HAP-1 (cell line): Measurements from ENCODE around the gene PPP3R2.
"Not testable (repeated sequence)": the region's sequence is repeated elsewhere in the genome, so short reads cannot be mapped to it uniquely, and the experiment has no call there.

Source experiments
- DNase-seq, 2 experiments: peaks; one replicate each; pipeline ENCODE4 v3.0.0-alpha.2; 2016 to 2020; ENCODE audit warnings: low spot score in 2 of 2
- H3K27me3 ChIP-seq: fragments of 250-450 bp; sonication (Bioruptor Pico); 2 replicates; pipeline ENCODE4 v1.5.1; 2020; ENCODE audit warnings: low read depth, mild to moderate bottlenecking, moderate library complexity
- H3K36me3 ChIP-seq: fragments of 250-450 bp; sonication (Bioruptor Pico); replicated peaks from 2 replicates; pipeline ENCODE4 v1.5.1; 2020; ENCODE audit warnings: mild to moderate bottlenecking
- H3K4me1 ChIP-seq: fragments of 250-450 bp; sonication (Bioruptor Pico); 2 replicates; pipeline ENCODE4 v1.5.1; 2020; ENCODE audit warnings: mild to moderate bottlenecking
- H3K4me3 ChIP-seq: fragments of 250-450 bp; sonication (Bioruptor Pico); 2 replicates; pipeline ENCODE4 v1.5.1; 2020; ENCODE audit warnings: mild to moderate bottlenecking, moderate library complexity
- H3K9me3 ChIP-seq: fragments of 250-450 bp; sonication (Bioruptor Pico); 2 replicates; pipeline ENCODE4 v1.5.1; 2020; ENCODE audit warnings: mild to moderate bottlenecking, moderate library complexity
- in situ Hi-C: fragments of 300-500 bp; cut with MboI; formaldehyde crosslinking; loops from 3 replicates; pipeline ENCODE4 v1.14.3; 2020; ENCODE audit warnings: low sequenced_read_pairs, inconsistent platforms, mixed read lengths

The PPP3R2 gene

DNA sequence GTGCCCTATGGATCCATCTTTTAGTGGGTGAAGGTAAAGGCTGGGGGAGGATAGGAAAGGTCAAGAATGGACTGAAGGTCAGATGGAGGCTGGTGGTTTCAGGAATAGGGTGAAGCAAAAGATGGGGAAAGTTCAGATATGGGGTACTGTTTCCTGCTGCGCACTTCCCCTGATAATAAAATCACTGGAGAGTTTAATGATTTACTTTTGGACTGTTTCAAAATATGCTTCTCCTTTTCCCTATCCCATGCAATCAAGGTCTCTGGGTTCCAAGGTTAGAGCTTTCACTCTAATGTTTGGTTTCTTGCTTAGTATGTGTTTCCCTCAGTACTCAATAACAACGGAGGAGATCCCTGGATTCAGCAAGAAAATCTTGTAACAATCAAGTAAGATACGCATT lies 10.8 kb upstream of the PPP3R2 start:
- Histone ChIP-seq H3K27me3 (peaks cover 9% of the 10 kb centered on the region; the same call in 1 of the 2 replicates), H3K9me3 (no peaks in the 10 kb centered on the region), H3K4me1 (no peaks in the 10 kb centered on the region), H3K36me3 (no peaks in the 10 kb centered on the region), H3K4me3 (no peak overlapping the region)
- in situ Hi-C loops: no loop called here
- no peak for DNase-seq

DNA sequence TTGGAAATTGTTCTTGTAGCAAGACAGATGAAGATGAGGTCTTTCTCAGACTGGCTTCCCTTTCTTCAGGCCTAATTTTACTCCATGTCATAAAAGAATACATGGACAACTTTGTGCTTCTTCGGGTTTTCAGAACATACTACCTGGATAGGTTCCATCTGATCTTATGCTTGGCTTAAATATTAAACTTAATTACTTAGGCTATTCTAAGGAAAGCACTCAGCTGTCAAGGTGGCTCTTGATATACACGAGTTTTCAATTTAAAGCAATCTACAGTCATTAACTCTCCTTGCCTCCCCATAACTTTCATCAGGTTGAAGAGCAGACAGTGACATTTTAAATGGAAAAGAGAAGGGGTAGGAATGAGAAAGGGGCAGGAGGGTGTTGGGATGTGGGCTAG lies 9.5 kb upstream of the PPP3R2 start:
- DNase-seq: no peak
- H3K36me3 ChIP-seq: no peaks in the 10 kb centered on the region
- no peaks in the 10 kb centered on the region for H3K4me1 ChIP-seq
- peaks cover 11% of the 10 kb centered on the region; the same call in 1 of the 2 replicates for H3K27me3 ChIP-seq
- no peak overlapping the region for H3K4me3 ChIP-seq
- in situ Hi-C loops: no loop called here
- H3K9me3 ChIP-seq: no peaks in the 10 kb centered on the region

DNA sequence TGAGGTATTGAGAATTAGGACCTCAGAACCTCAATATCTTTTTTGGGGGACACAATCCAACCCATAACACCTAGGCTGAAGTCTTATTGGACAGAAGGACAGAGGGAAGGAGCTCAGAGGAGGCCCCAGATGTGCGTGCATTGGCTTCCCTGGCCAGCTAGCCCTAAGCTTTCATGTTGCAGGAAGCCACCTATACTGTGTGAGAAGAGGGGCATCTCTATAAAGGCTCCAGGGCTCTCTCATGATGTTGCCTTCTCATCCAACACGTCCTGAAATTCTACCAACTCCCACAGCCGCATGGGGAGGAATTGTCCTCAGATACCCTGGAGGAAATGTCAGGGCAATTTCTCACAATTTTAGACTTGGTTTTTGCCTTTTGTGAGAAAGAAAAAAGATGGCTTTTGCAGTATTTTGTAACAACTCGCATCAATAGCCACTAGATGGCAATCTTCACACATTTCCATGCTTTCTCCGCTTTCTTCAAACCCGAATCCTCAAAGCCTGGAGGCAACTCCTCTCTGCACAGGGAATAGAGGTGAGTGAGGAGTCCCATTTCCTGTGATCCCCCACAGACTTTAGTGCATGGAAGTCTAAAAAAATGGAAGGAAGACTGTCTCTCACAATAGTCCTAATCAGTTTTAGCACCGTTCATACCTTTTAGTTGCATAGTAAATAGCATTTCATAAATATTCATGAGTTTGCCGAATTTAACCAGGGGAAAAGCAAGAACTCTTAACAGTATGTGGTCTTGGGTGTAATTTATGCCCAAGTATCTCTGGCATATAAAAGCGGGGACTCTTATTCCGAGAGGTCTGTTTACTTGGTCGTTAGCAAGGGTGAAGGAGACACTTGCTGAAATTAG lies 7.4 kb upstream of the PPP3R2 start:
- H3K4me1 ChIP-seq: no peaks in the 10 kb centered on the region
- H3K27me3 ChIP-seq: peaks cover 11% of the 10 kb centered on the region; the same call in 1 of the 2 replicates
- DNase-seq: peak; percentile 46 to 52
- H3K4me3 ChIP-seq: no peak overlapping the region
- in situ Hi-C loops: no loop called here
- H3K9me3 ChIP-seq: no peaks in the 10 kb centered on the region
- no peaks in the 10 kb centered on the region for H3K36me3 ChIP-seq

DNA sequence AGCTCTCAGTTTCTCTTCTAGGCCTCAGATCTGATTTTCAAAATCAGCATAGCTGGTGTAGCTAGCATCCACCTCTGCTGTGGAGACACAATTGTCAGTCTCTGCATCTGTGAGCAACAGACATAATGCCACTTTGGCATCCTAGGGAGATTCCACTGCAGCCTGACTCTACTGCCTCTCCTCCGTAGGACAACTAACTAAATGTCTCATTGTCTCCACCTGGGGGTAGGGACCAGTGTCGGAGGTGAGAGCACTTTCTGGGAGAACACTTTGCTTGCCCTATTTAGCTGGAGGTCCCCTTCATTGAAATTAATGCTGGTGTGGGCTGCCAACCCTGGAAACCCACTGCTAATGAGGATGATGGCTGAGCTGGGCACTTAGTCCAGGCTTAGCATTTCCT lies 1.4 kb downstream of the PPP3R2 start:
- no peaks in the 10 kb centered on the region for H3K9me3 ChIP-seq
- H3K4me3 ChIP-seq: no peak overlapping the region
- H3K36me3 ChIP-seq: no peaks in the 10 kb centered on the region
- peaks cover 4% of the 10 kb centered on the region; the same call in 1 of the 2 replicates for H3K4me1 ChIP-seq
- DNase-seq: no peak
- no peaks in the 10 kb centered on the region for H3K27me3 ChIP-seq
- in situ Hi-C loops: no loop called here

DNA sequence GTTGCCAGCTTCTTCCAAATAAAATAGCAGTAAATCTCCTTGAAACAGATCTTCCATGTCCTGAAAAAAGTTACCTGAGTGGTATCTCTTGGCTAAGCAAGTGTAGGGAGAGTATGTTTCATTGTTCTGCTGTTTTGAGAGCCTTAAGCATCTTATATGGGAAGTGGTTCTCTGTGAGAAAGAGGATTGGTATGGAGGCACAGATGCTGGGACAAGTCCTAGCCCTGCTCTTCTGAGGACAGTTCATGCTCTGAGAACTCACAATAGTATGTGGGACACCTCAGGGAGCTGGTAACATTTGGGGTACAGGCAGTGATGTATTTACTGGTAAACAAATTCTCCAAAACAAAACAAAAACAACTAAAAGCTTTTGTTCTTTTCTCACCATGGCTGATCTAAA lies 2.0 kb downstream of the PPP3R2 start:
- H3K36me3 ChIP-seq: no peaks in the 10 kb centered on the region
- H3K9me3 ChIP-seq: no peaks in the 10 kb centered on the region
- H3K4me1 ChIP-seq: peaks cover 4% of the 10 kb centered on the region; the same call in 1 of the 2 replicates
- no peaks in the 10 kb centered on the region for H3K27me3 ChIP-seq
- DNase-seq: no peak
- H3K4me3 ChIP-seq: no peak overlapping the region
- in situ Hi-C loops: no loop called here

DNA sequence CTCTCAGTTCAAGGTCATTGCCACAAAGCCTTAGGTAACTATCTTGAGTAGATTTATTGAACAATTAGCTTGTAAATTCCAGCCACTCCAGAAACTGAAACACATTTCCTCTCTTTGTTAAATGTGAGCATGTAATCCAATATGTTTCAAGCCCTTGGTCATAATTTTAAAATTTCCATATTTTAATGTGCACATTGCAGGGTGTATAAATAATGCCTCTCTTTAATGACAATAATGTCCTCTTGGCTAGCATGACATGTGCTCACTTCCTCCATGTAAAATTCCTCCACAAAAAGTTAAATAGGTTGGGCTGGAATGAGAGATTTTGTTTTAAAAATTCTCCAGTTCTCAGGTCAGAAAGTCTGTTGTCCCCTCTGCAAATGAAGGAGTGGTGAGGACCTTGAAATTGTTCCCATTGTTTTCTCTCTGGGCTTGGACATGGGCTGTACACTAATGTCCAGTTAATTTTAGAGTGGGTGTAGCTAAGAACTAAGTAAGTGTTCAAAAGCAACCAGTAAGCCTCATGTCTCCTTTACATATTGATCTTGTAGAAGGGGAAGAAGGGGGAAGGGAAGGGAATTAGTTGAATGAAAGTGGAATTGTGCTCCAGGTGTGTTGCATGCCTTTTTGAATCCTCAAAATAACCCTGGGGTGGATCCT lies 2.9 kb downstream of the PPP3R2 start:
- Histone ChIP-seq H3K36me3 (no peaks in the 10 kb centered on the region), H3K9me3 (no peaks in the 10 kb centered on the region), H3K4me1 (peaks cover 4% of the 10 kb centered on the region; the same call in 1 of the 2 replicates), H3K4me3 (no peak overlapping the region), H3K27me3 (no peaks in the 10 kb centered on the region)
- in situ Hi-C loops: no loop called here
- DNase-seq: no peak

DNA sequence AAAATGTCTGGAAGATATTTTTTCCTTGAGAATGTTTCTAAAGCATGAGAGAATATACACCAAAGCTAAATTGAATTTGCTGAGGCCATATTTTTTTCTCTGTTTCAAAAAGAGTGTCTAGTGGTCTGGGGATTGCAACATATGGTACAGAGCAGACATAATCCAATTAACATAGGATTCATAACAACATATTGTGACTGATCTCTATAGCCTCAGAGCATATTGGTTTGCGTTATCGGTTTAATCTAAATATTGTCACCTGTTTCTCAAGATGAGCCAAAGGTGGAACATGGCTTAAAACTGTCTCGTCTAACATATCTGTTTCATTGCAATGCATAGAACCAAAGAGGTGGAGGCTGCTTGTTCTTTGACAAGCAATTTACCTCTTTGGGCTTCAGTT lies 3.9 kb downstream of the PPP3R2 start:
- no peaks in the 10 kb centered on the region for H3K27me3 ChIP-seq
- H3K4me1 ChIP-seq: peaks cover 4% of the 10 kb centered on the region; the same call in 1 of the 2 replicates
- H3K36me3 ChIP-seq: no peaks in the 10 kb centered on the region
- H3K4me3 ChIP-seq: no peak overlapping the region
- no peaks in the 10 kb centered on the region for H3K9me3 ChIP-seq
- in situ Hi-C loops: no loop called here
- no peak for DNase-seq

DNA sequence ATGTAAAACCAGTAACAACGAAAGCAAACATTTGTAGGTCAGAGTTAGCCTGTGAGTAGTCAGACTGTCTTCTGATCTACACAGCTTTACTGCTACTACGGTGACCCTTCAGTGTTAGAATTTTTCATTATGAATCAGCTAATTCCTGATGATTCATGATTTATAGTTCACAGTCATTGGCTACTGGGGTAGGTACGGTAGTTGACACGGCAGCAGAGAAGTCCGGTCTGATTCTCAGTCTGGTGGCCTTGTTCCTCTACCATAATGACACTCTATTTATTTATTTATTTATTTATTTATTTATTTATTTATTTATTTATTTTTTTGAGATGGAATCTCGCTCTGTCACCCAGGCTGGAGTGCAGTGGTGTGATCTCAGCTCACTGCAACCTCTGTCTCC lies 4.7 kb downstream of the PPP3R2 start:
- H3K27me3 ChIP-seq, H3K9me3 ChIP-seq, H3K36me3 ChIP-seq, in situ Hi-C loops, H3K4me1 ChIP-seq, H3K4me3 ChIP-seq, DNase-seq: not testable (repeated sequence)

DNA sequence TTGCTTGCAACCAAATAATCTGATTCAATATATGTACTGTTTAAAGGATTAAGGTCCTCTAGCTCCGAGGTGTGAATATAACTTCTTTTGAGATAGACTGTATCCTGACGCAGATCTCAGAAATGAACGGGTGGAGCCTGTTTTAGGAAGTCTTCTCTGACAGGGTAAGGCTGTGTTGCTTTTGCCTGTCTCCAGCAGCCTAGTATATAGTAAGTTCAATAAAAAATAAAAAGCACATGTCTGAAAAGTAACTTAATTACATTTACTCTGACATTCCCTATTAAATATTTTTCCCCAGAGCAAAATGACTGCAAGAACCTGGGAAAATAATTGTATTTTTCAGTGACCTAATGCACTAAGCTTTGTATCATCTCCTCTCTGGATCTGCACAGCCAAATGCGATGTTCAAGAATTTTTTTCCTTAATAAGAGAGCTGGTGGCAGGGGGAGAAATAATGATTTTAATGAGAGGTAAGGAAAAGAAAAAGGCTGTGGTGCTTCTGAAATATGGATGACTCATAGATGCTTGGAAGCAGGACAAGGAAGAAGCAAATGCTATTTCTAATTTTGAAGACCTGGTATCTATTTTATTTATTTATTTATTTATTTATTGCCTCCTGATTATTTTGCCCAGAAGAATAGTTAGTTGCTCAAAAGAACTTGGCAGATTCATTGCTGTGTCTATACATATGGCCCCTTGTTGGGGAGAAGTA lies 7.3 kb downstream of the PPP3R2 start:
- Histone ChIP-seq H3K36me3 (no peaks in the 10 kb centered on the region), H3K9me3 (no peaks in the 10 kb centered on the region), H3K4me3 (no peak overlapping the region), H3K4me1 (peaks cover 4% of the 10 kb centered on the region; the same call in 1 of the 2 replicates), H3K27me3 (no peaks in the 10 kb centered on the region)
- in situ Hi-C loops: no loop called here
- DNase-seq: no peak

DNA sequence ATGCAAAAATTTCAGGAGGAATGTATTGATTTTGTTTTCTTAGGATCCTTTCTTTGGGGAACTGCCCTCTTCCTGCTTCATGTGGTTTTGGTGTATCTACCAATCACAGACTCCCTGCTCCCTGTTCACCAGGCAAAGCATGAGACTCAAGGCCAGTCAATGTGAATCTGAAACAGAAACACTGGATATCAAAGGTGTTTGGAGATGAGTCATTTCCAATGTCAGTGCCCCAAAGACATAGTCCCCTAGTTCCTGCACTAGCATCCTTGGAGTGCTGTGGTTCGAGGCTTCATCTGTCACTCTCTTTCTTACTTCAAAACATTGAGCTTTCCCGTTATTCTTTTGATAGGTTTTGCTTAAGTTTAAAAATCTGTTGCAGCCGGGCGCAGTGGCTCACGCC lies 8.1 kb downstream of the PPP3R2 start:
- no peaks in the 10 kb centered on the region for H3K9me3 ChIP-seq
- H3K36me3 ChIP-seq: no peaks in the 10 kb centered on the region
- in situ Hi-C loops: no loop called here
- H3K4me1 ChIP-seq: peaks cover 3% of the 10 kb centered on the region; the same call in 1 of the 2 replicates
- H3K4me3 ChIP-seq: no peak overlapping the region
- DNase-seq: no peak
- H3K27me3 ChIP-seq: no peaks in the 10 kb centered on the region

DNA sequence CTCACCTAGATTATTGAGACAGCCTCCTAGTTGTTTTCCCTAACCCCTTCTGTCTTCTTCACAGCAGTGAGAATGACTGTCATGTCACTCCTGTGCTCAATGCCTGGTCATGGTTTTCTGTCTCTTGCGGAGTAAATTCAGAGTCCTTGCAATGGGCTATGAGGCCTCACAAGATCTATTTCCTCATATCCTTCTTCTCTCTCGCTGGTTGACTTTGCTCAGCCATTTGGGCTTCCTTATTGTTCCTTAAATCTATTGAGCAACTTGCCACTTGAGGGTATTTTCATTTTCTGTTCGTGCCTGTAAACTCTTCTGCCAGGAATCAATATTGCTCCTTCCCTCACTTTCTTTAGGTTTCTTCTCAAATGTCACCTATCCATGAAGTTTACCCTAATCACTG lies 9.0 kb downstream of the PPP3R2 start:
- Histone ChIP-seq H3K9me3 (no peaks in the 10 kb centered on the region), H3K4me1 (no peaks in the 10 kb centered on the region), H3K36me3 (no peaks in the 10 kb centered on the region), H3K4me3 (no peak overlapping the region), H3K27me3 (no peaks in the 10 kb centered on the region)
- in situ Hi-C loops: no loop called here
- no peak for DNase-seq

DNA sequence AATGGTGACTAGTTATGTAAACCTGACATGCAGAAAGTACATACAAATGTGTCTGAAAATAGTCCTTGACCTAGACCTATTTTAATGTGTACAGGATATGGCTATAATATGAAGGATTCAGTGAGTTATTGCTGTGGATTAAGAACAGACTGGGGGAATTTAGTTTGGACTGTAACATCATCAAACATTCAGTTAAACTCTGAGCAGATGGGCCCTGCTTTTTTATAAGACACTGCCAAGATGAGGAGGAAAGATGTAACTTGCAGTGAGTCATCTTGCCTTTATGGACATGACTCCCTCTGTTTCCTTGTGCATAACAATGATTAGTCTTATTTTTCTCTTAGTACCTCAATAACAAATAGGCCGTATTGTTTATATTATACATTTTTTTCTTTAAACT lies 12.2 kb downstream of the PPP3R2 start:
- DNase-seq: no peak

DNA sequence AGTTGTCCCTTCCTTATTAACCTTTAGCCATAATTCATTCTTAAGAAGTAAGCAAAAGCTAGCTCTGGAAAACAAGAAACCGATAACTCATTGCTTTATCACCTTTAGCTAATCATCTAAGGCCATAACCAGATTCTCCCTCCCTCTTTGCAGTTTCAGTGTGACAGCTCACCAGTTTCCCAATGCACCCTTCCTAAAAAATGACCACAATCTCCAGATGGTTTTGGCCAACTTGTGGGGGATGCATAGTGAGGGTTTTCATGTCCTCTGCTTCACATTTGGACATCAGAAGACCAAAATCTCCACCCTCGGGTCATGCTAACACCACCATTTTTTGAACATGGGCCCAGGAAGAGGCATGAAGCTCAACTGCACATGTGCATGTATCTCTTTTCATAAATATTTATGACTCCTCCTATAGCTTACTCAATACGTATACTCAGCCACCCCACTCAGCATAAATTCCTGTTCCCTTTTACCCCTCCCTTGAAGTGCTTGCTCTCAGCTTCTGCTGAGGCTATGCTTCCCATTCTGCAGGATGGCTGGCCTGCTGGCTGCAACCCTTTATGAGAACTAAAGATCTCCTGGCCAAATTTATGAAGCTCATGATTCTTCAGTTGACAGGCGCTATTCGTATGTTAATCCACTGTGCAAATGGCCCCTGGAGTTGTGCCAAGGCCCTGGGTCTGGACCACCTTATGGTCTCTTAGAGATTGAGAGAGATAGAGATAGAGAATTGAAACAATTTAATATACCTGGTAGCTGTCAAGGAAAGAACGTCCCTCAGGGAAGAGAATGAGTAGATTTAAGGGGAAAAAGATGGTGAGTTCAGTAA lies 14.8 kb downstream of the PPP3R2 start:
- no peaks in the 10 kb centered on the region for H3K27me3 ChIP-seq
- DNase-seq: peak; percentile 49 to 66

More for the DNA sequence above, 12.2 kb downstream of the PPP3R2 start:
- Histone ChIP-seq H3K9me3 (no peaks in the 10 kb centered on the region), H3K36me3 (no peaks in the 10 kb centered on the region), H3K4me1 (peaks cover 9% of the 10 kb centered on the region; the same call in 1 of the 2 replicates), H3K27me3 (no peaks in the 10 kb centered on the region), H3K4me3 (no peak overlapping the region)
- in situ Hi-C loops: no loop called here

More for the DNA sequence above, 14.8 kb downstream of the PPP3R2 start:
- in situ Hi-C loops: no loop called here
- H3K4me1 ChIP-seq: peaks cover 9% of the 10 kb centered on the region; the same call in 1 of the 2 replicates
- H3K36me3 ChIP-seq: no peaks in the 10 kb centered on the region
- H3K4me3 ChIP-seq: no peak overlapping the region
- H3K9me3 ChIP-seq: no peaks in the 10 kb centered on the region
